Adrenal gland (tissue), 12 donors: ENCODE results near the gene CD1C. TPM values are rescaled to one million over a fixed set of nuclear protein-coding genes. Genes with fewer than 3 reads are reported as not detected.

Source experiments
- DNase-seq, 7 donors: peaks; one replicate each; pipeline ENCODE4 v3.0.0-alpha.2; 2019 to 2020
- H3K27ac ChIP-seq, 5 donors: fragments of 200-600 bp; sonication (generic) in 4 of 5; 1 replicate in 3 of 5; 2 replicates in 2 of 5; pipeline versions ENCODE4 v1.5.1 to v1.8.0; 2016 to 2020; ENCODE audit warnings: mild to moderate bottlenecking in 1 of 5
- H3K27me3 ChIP-seq: fragments of 200-600 bp; 2 replicates; pipeline ENCODE4 v1.8.0; 2021
- H3K36me3 ChIP-seq, 2 donors: fragments of 200-600 bp; replicated peaks in 1 of 2; 1 replicate in 1 of 2; 2 replicates in 1 of 2; pipeline versions ENCODE4 v1.5.1 to v1.8.0; 2018 to 2022
- H3K4me1 ChIP-seq, 2 donors: fragments of 200-600 bp; replicated peaks in 1 of 2; 1 replicate in 1 of 2; 2 replicates in 1 of 2; pipeline versions ENCODE4 v1.5.1 to v1.8.0; 2018 to 2021
- H3K4me3 ChIP-seq, 4 donors: fragments of 200-600 bp; sonication (generic) in 3 of 4; one replicate each; pipeline ENCODE4 v1.5.1; 2016 to 2018
- H3K9me3 ChIP-seq, 3 donors: fragments of 200-600 bp; sonication (generic) in 1 of 3; replicated peaks in 1 of 3; 1 replicate in 2 of 3; 2 replicates in 1 of 3; pipeline versions ENCODE4 v1.5.1 to v1.8.0; 2016 to 2021
- CTCF ChIP-seq, 6 experiments: fragments of 450-650 bp in 4 of 6; fragments of 200-600 bp in 2 of 6; sonication (generic) in 1 of 6; IDR thresholded peaks; 1 replicate in 5 of 6; 2 replicates in 1 of 6; pipeline versions ENCODE4 v1.5.1 to v1.8.0; 2016 to 2021; ENCODE audit warnings: antibody characterized with exemption in 6 of 6, mild to moderate bottlenecking in 2 of 6, moderate library complexity in 1 of 6
- POLR2A ChIP-seq, 2 donors: fragments of 450-650 bp; IDR thresholded peaks; one replicate each; pipeline ENCODE4 v1.6.1; 2017; ENCODE audit warnings: antibody characterized with exemption in 2 of 2, mild to moderate bottlenecking in 2 of 2, moderate library complexity in 1 of 2
- WGBS, 4 donors: extraction: QIAGEN DNeasy Blood & Tissue Kit in 2 of 4; methylation state at CpG; one replicate each; pipeline versions ENCODE4 v1.1.5 to v1.1.7; 2013 to 2017; 5-methylcytosine and 5-hydroxymethylcytosine counted together
- intact Hi-C, 2 donors: fragments of 100-400 bp; cut with DNase I; formaldehyde crosslinking; loops; one replicate each; pipeline versions ENCODE4 v1.14.1 to v1.15.0; 2022 to 2023
- polyA plus RNA-seq, 3 donors: library from polyadenylated mRNA; stranded (reverse); fragments of 200-250 nt in 2 of 3; fragments of 350-450 nt in 1 of 3; fragmentation: Illumina TruSeq in 1 of 3; extraction: RNeasy Lipid Tissue Mini Kit (QIAGEN cat#74804) in 1 of 3; gene quantifications; one replicate each; pipeline ENCODE4 v1.2.3, GENCODE V29; 2013 to 2014
- total RNA-seq, 9 donors: library from RNA; depleted of rRNA in 4 of 9; stranded (reverse); fragments of >200 nt in 4 of 9; fragments of 120-200 nt in 1 of 9; fragmentation: NEBNext Ultra II Directional in 1 of 9; extraction: Animal tissue kit (Norgen Biotek cat#: 25700) in 1 of 9; gene quantifications; one replicate each; pipeline versions ENCODE4 v1.1.0 to v1.2.4, GENCODE V29; 2013 to 2023
- donor health status: healthy with polysubstance abuse.
- donor health status: Bipolar disorder and iron deficiency.
- donor health status: DM: yes; HTN: yes; CAD: no.
- donor health status: DM: no; HTN: no; CAD: no.
- donor health status: DM: no; HTN: no; CAD: no.
- donor health status: DM: yes; HTN: yes; CAD: no.

CD1C gene
- total and polyA plus RNA-seq, 12 donors = 0.11 to 0.94 (median 0.27) TPM; not detected in 9

- Histone ChIP-seq H3K27me3 (no peaks in the 10 kb centered on the region), H3K4me3 (no peak overlapping the region), H3K9me3 (no peaks in the 10 kb centered on the region), H3K36me3 (no peaks in the 10 kb centered on the region), H3K4me1 (no peaks in the 10 kb centered on the region), H3K27ac (no peak overlapping the region)
- 84 to 97% (median 86%) methylated on average over 1 of the region's 1 CpG for WGBS, 4 donors
- TF ChIP-seq POLR2A (IDR thresholded peaks at IDR 0.05) = no peak
- TF ChIP-seq CTCF (IDR thresholded peaks at IDR 0.05) = no peak
- no peak for DNase-seq
- intact Hi-C loops = no loop called here
These were observed 20.9 kb downstream of the CD1C start for GRCh38 chr1:158310623-158311022.

- no peaks in the 10 kb centered on the region for H3K4me1 ChIP-seq
- no peak for DNase-seq
- no peak overlapping the region for H3K27ac ChIP-seq
- no peaks in the 10 kb centered on the region for H3K27me3 ChIP-seq
- H3K4me3 ChIP-seq = no peak overlapping the region
- H3K9me3 ChIP-seq = no peaks in the 10 kb centered on the region
- TF ChIP-seq CTCF (IDR thresholded peaks at IDR 0.05) (no peak), POLR2A (IDR thresholded peaks at IDR 0.05) (no peak)
- no peaks in the 10 kb centered on the region for H3K36me3 ChIP-seq
- WGBS, 4 donors = 60 to 79% (median 70%) methylated on average over 2 of the region's 2 CpGs
- intact Hi-C loops = no loop called here
These were observed 21.3 kb downstream of the CD1C start for GRCh38 chr1:158311066-158311465.

GRCh38 chr1:158323866-158324265 is 34.1 kb downstream of the CD1C start:
- Histone ChIP-seq H3K4me3 (no peak overlapping the region), H3K9me3 (no peaks in the 10 kb centered on the region), H3K4me1 (no peaks in the 10 kb centered on the region), H3K36me3 (no peaks in the 10 kb centered on the region), H3K27ac (no peak overlapping the region), H3K27me3 (no peaks in the 10 kb centered on the region)
- TF ChIP-seq CTCF (IDR thresholded peaks at IDR 0.05) = no peak
- no peak for DNase-seq
- intact Hi-C loops = no loop called here
- WGBS, 4 donors = 38 to 86% (median 61%) methylated on average over 1 of the region's 1 CpG

GRCh38 chr1:158324395-158324794 is 34.7 kb downstream of the CD1C start:
- no peaks in the 10 kb centered on the region for H3K27me3 ChIP-seq
- TF ChIP-seq POLR2A (IDR thresholded peaks at IDR 0.05) (no peak), CTCF (IDR thresholded peaks at IDR 0.05) (no peak)
- H3K4me1 ChIP-seq = no peaks in the 10 kb centered on the region

More at GRCh38 chr1:158324395-158324794, 34.7 kb downstream of the CD1C start:
- whole genome bisulfite sequencing, 4 donors = 70 to 81% (median 76%) methylated on average over 4 of the region's 4 CpGs
- intact Hi-C loops = no loop called here
- H3K4me3 ChIP-seq = no peak overlapping the region
- H3K9me3 ChIP-seq = no peaks in the 10 kb centered on the region
- no peaks in the 10 kb centered on the region for H3K36me3 ChIP-seq
- DNase-seq = no peak
- no peak overlapping the region for H3K27ac ChIP-seq
